ENCODE measurements around the gene ABCG4.

GRCh38 chr11:119115484-119116234 lies 33.2 kb upstream of the ABCG4 start:
- TF ChIP-seq CTCF (IDR thresholded peaks at IDR 0.05) (no peak), EZH2 (IDR thresholded peaks at IDR 0.05; ENCODE audit: borderline replicate concordance, insufficient read depth, low read depth, low read length, poor library complexity, severe bottlenecking) (no peak)
